DND-41 (cell line): ENCODE results near the gene ADRA2B.

ENCODE experiments used
- ATAC-seq: fragments of 200-7000 bp; cut with Tn5 transposase; 3 replicates; pipeline ENCODE4 v1.9.1; 2021; ENCODE audit warnings: low read depth; ENCODE audit not compliant: insufficient read depth
- DNase-seq: peaks from one replicate; pipeline ENCODE4 v3.0.0-alpha.2; 2020
- H2AFZ ChIP-seq: 2 replicates; pipeline ENCODE4 v1.6.0; 2012; ENCODE audit warnings: low read depth, low read length
- H3K27ac ChIP-seq: 2 replicates; pipeline ENCODE4 v1.5.1; 2012; ENCODE audit warnings: low read length, inconsistent platforms
- H3K27me3 ChIP-seq: fragments of 200-600 bp; sonication (generic); 2 replicates; pipeline ENCODE4 v1.6.0; 2012; ENCODE audit warnings: low read length, mild to moderate bottlenecking, inconsistent platforms; ENCODE audit not compliant: insufficient read depth, poor library complexity
- H3K36me3 ChIP-seq: 2 replicates; pipeline ENCODE4 v1.5.1; 2012; ENCODE audit warnings: low read length, inconsistent platforms; ENCODE audit not compliant: insufficient read depth
- H3K4me1 ChIP-seq: 2 replicates; pipeline ENCODE4 v1.5.1; 2012; ENCODE audit warnings: mild to moderate bottlenecking, low read length; ENCODE audit not compliant: insufficient read depth
- H3K4me2 ChIP-seq: 2 replicates; pipeline ENCODE4 v1.6.0; 2012; ENCODE audit warnings: mild to moderate bottlenecking, moderate library complexity, low read length, inconsistent platforms; ENCODE audit not compliant: insufficient read depth
- H3K4me3 ChIP-seq, 2 experiments: fragments of 200-600 bp in 1 of 2; shearing (Covaris generic) in 1 of 2; 2 replicates each; pipeline ENCODE4 v1.5.1; 2012 to 2016; ENCODE audit warnings: inconsistent platforms in 2 of 2, low read length in 2 of 2, mild to moderate bottlenecking in 2 of 2, low read depth in 1 of 2, moderate library complexity in 1 of 2
- H3K79me2 ChIP-seq: 2 replicates; pipeline ENCODE4 v1.6.0; 2012; ENCODE audit warnings: low read length, inconsistent platforms; ENCODE audit not compliant: insufficient read depth
- H3K9ac ChIP-seq: 2 replicates; pipeline ENCODE4 v1.6.0; 2012; ENCODE audit warnings: low read depth, mild to moderate bottlenecking, inconsistent platforms, low read length, moderate library complexity
- H3K9me3 ChIP-seq: 2 replicates; pipeline ENCODE4 v1.5.1; 2012; ENCODE audit warnings: low read length, moderate library complexity, mild to moderate bottlenecking, inconsistent platforms; ENCODE audit not compliant: insufficient read depth, severe bottlenecking
- H4K20me1 ChIP-seq: 2 replicates; pipeline ENCODE4 v1.6.0; 2012; ENCODE audit warnings: low read length; ENCODE audit not compliant: insufficient read depth
- CTCF ChIP-seq: IDR thresholded peaks from 2 replicates; pipeline ENCODE4 v1.5.1; 2012; ENCODE audit warnings: borderline replicate concordance, low read length, moderate library complexity, mild to moderate bottlenecking; ENCODE audit not compliant: poor library complexity, severe bottlenecking; ENCODE audit errors: extremely low read depth
- EZH2 ChIP-seq: IDR thresholded peaks from 3 replicates; pipeline ENCODE4 v1.6.1; 2012; ENCODE audit warnings: borderline replicate concordance, low read depth, mild to moderate bottlenecking, moderate library complexity, low read length, inconsistent platforms; ENCODE audit not compliant: severe bottlenecking

Gene ADRA2B

DNA sequence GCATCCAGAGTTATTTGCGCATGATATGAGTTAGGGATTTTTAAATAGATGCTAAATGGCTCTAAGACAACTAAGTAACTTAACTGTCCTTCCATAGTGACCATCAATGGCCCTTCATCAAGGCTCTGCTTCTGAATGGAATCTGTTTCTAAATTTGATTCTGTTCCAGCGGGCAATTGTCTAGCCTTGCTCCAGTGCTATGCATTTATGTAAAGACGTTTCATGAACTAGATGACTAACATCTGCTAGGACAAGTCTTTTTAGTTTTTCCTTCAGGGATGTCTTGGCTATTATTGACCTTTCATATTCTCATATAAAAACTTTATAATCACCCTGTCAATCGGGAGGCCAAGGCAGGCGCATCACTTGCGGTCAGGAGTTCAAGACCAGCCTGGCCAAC lies 12.1 kb upstream of the ADRA2B start:
- Histone ChIP-seq H3K9ac (no peak overlapping the region), H3K4me1 (no peaks in the 10 kb centered on the region), H3K4me2 (no peak overlapping the region), H4K20me1 (0 out of 2 replicates have a peak, but pooled peaks cover 5% of the 10 kb centered on the region), H3K27ac (no peak overlapping the region), H3K27me3 (peaks cover 3% of the 10 kb centered on the region), H3K79me2 (no peaks in the 10 kb centered on the region), H3K36me3 (no peaks in the 10 kb centered on the region), H3K4me3 (no peak overlapping the region), H3K9me3 (no peaks in the 10 kb centered on the region), H2AFZ (no peak overlapping the region)
- DNase-seq (no peak), ATAC-seq (no peak)
- TF ChIP-seq EZH2 (no peak), CTCF (no peak)

- ATAC-seq (no peak), DNase-seq (no peak)
- Histone ChIP-seq H3K79me2 (no peaks in the 10 kb centered on the region), H3K27me3 (no peaks in the 10 kb centered on the region), H3K4me3 (no peak overlapping the region), H3K27ac (no peak overlapping the region), H3K36me3 (no peaks in the 10 kb centered on the region), H2AFZ (no peak overlapping the region), H3K4me2 (no peak overlapping the region), H4K20me1 (no peaks in the 10 kb centered on the region), H3K4me1 (no peaks in the 10 kb centered on the region), H3K9me3 (no peaks in the 10 kb centered on the region), H3K9ac (no peak overlapping the region)
- TF ChIP-seq EZH2 (no peak), CTCF (no peak)
Observed at GRCh38 chr2:96124406-96125265, 8.3 kb upstream of the ADRA2B start.

- H3K4me3 ChIP-seq, result no peak overlapping the region
- no peaks in the 10 kb centered on the region for H3K36me3 ChIP-seq
Observed at GRCh38 chr2:96123936-96124335, 7.6 kb upstream of the ADRA2B start.

More at GRCh38 chr2:96123936-96124335, 7.6 kb upstream of the ADRA2B start:
- Histone ChIP-seq H3K27ac (no peak overlapping the region), H3K4me2 (no peak overlapping the region), H3K4me1 (no peaks in the 10 kb centered on the region), H3K9me3 (no peaks in the 10 kb centered on the region), H4K20me1 (no peaks in the 10 kb centered on the region), H3K79me2 (no peaks in the 10 kb centered on the region), H3K27me3 (no peaks in the 10 kb centered on the region), H2AFZ (no peak overlapping the region), H3K9ac (no peak overlapping the region)
- TF ChIP-seq CTCF, result no peak
- TF ChIP-seq EZH2, result no peak
- ATAC-seq, result no peak
- DNase-seq, result no peak
